Activated CD4-positive, CD25-positive, alpha-beta regulatory T cell treated with anti-CD3 and anti-CD28 coated beads, Interleukin-2, amount 50 U/mL, for 72 hours (primary cell): ENCODE results near the gene MAD2L1BP.
A peak's percentile ranks its signal among the peaks of the same experiment; 100 is the strongest.
"Not testable (repeated sequence)": the region's sequence is repeated elsewhere in the genome, so short reads cannot be mapped to it uniquely, and the experiment has no call there.

Experiments
- DNase-seq: peaks from one replicate; pipeline ENCODE4 v3.0.0; 2021

MAD2L1BP gene

GRCh38 chr6:43635387-43636307 is at the start of gene MAD2L1BP:
Gene MAD2L1BP, plus strand, starts transcription at chr6:43635840. Its CDS starts 36 bp downstream, at chr6:43635876.
- peak; percentile 85 for DNase-seq

- DNase-seq, result no peak
These were observed 47.4 kb upstream of the MAD2L1BP start for GRCh38 chr6:43588194-43588593.

- DNase-seq, result not testable (repeated sequence)
These were observed 46.1 kb upstream of the MAD2L1BP start for GRCh38 chr6:43589564-43589963.

- DNase-seq, result no peak
These were observed 41.7 kb upstream of the MAD2L1BP start for GRCh38 chr6:43593938-43594337.

- DNase-seq, result no peak
These were observed 35.0 kb upstream of the MAD2L1BP start for GRCh38 chr6:43600595-43600994.

- no peak for DNase-seq
These were observed 31.5 kb upstream of the MAD2L1BP start for GRCh38 chr6:43604174-43604573.

GRCh38 chr6:43606019-43606418 is 29.6 kb upstream of the MAD2L1BP start:
- DNase-seq, result no peak

GRCh38 chr6:43608310-43608763 is 27.3 kb upstream of the MAD2L1BP start:
- DNase-seq, result peak; percentile 56

- DNase-seq, result no peak
These were observed 26.8 kb upstream of the MAD2L1BP start for GRCh38 chr6:43608807-43609206.

- DNase-seq, result no peak
These were observed 26.2 kb upstream of the MAD2L1BP start for GRCh38 chr6:43609402-43609801.

- DNase-seq, result no peak
These were observed 25.2 kb upstream of the MAD2L1BP start for GRCh38 chr6:43610431-43610830.

GRCh38 chr6:43613721-43614395 is 21.8 kb upstream of the MAD2L1BP start:
- DNase-seq, result no peak

GRCh38 chr6:43614396-43614730 is 21.3 kb upstream of the MAD2L1BP start:
- DNase-seq, result no peak

GRCh38 chr6:43616725-43617472 is 18.7 kb upstream of the MAD2L1BP start:
- DNase-seq, result no peak

- DNase-seq, result no peak
These were observed 14.4 kb upstream of the MAD2L1BP start for GRCh38 chr6:43621078-43621835.

- DNase-seq, result no peak
These were observed 13.8 kb upstream of the MAD2L1BP start for GRCh38 chr6:43621836-43622180.

GRCh38 chr6:43622541-43622940 is 13.1 kb upstream of the MAD2L1BP start:
- DNase-seq, result no peak

- no peak for DNase-seq
These were observed 11.5 kb upstream of the MAD2L1BP start for GRCh38 chr6:43623880-43624785.

- DNase-seq, result no peak
These were observed 10.8 kb upstream of the MAD2L1BP start for GRCh38 chr6:43624786-43625288.

GRCh38 chr6:43625393-43625992 is 10.1 kb upstream of the MAD2L1BP start:
- DNase-seq, result no peak
